Dendritic cell treated with granulocyte-macrophage colony-stimulating factor and Interleukin-4, amounts not matched to agents 40 ng/mL and 50 ng/mL, for 4 days (primary cell): Measurements from ENCODE around the gene ITPR2.
"Not testable (repeated sequence)": the region's sequence is repeated elsewhere in the genome, so short reads cannot be mapped to it uniquely, and the experiment has no call there.

ENCODE experiments used
- H3K27ac Mint-ChIP-seq: one replicate; pipeline ENCODE4 v1.8.0; 2022; ENCODE audit warnings: mild to moderate bottlenecking, mixed read lengths
- H3K27me3 Mint-ChIP-seq: one replicate; pipeline ENCODE4 v1.8.0; 2022; ENCODE audit warnings: mild to moderate bottlenecking, mixed read lengths
- H3K36me3 Mint-ChIP-seq: one replicate; pipeline ENCODE4 v1.8.0; 2022; ENCODE audit warnings: low read depth, mixed read lengths
- H3K4me1 Mint-ChIP-seq: one replicate; pipeline ENCODE4 v1.8.0; 2022; ENCODE audit warnings: low read depth, mixed read lengths
- H3K4me3 Mint-ChIP-seq: one replicate; pipeline ENCODE4 v1.8.0; 2022; ENCODE audit warnings: mild to moderate bottlenecking, moderate library complexity, mixed read lengths
- H3K9me3 Mint-ChIP-seq: one replicate; pipeline ENCODE4 v1.8.0; 2022; ENCODE audit warnings: mixed read lengths
- intact Hi-C: fragments of 100-400 bp; cut with micrococcal nuclease; formaldehyde crosslinking; loops from one replicate; pipeline ENCODE4 v1.15.0; 2022

The ITPR2 gene

GRCh38 chr12:26453246-26453645, 379.7 kb downstream of the ITPR2 start:
- H3K27ac Mint-ChIP-seq: no peak overlapping the region
- no peaks in the 10 kb centered on the region for H3K27me3 Mint-ChIP-seq
- H3K4me3 Mint-ChIP-seq: no peak overlapping the region
- H3K9me3 Mint-ChIP-seq: no peaks in the 10 kb centered on the region
- H3K36me3 Mint-ChIP-seq: peaks cover 78% of the 10 kb centered on the region
- H3K4me1 Mint-ChIP-seq: peaks cover 11% of the 10 kb centered on the region
- intact Hi-C loops: no loop called here

GRCh38 chr12:26452511-26452910, 380.5 kb downstream of the ITPR2 start:
- H3K9me3 Mint-ChIP-seq: no peaks in the 10 kb centered on the region

GRCh38 chr12:26451763-26452162, 381.2 kb downstream of the ITPR2 start:
- peaks cover 63% of the 10 kb centered on the region for H3K36me3 Mint-ChIP-seq
- H3K27ac Mint-ChIP-seq: no peak overlapping the region
- intact Hi-C loops: no loop called here
- H3K4me3 Mint-ChIP-seq: no peak overlapping the region
- H3K9me3 Mint-ChIP-seq: no peaks in the 10 kb centered on the region
- peaks cover 5% of the 10 kb centered on the region for H3K4me1 Mint-ChIP-seq
- H3K27me3 Mint-ChIP-seq: no peaks in the 10 kb centered on the region

More at GRCh38 chr12:26452511-26452910, 380.5 kb downstream of the ITPR2 start:
- Mint-ChIP-seq H3K4me3 (no peak overlapping the region), H3K4me1 (peaks cover 11% of the 10 kb centered on the region), H3K27ac (no peak overlapping the region), H3K36me3 (peaks cover 70% of the 10 kb centered on the region), H3K27me3 (no peaks in the 10 kb centered on the region)
- intact Hi-C loops: no loop called here

GRCh38 chr12:26445909-26446308, 387.1 kb downstream of the ITPR2 start:
- Mint-ChIP-seq H3K4me3 (no peak overlapping the region), H3K4me1 (no peaks in the 10 kb centered on the region), H3K27ac (no peak overlapping the region), H3K9me3 (no peaks in the 10 kb centered on the region), H3K27me3 (no peaks in the 10 kb centered on the region), H3K36me3 (peaks cover 68% of the 10 kb centered on the region)
- intact Hi-C loops: no loop called here

- H3K36me3 Mint-ChIP-seq: peaks cover 73% of the 10 kb centered on the region
- no peak overlapping the region for H3K4me3 Mint-ChIP-seq
- H3K27me3 Mint-ChIP-seq: no peaks in the 10 kb centered on the region
- no peak overlapping the region for H3K27ac Mint-ChIP-seq
- H3K4me1 Mint-ChIP-seq: no peaks in the 10 kb centered on the region
- no peaks in the 10 kb centered on the region for H3K9me3 Mint-ChIP-seq
- intact Hi-C loops: no loop called here
These were observed 389.7 kb downstream of the ITPR2 start for GRCh38 chr12:26443309-26443708.

- Mint-ChIP-seq H3K36me3 (peaks cover 81% of the 10 kb centered on the region), H3K9me3 (no peaks in the 10 kb centered on the region), H3K4me1 (no peaks in the 10 kb centered on the region), H3K27ac (no peak overlapping the region), H3K4me3 (no peak overlapping the region), H3K27me3 (no peaks in the 10 kb centered on the region)
- intact Hi-C loops: no loop called here
These were observed 391.6 kb downstream of the ITPR2 start for GRCh38 chr12:26441434-26441833.

GRCh38 chr12:26435069-26435404, 398.0 kb downstream of the ITPR2 start:
- Mint-ChIP-seq H3K4me1 (no peaks in the 10 kb centered on the region), H3K36me3 (peaks cover 62% of the 10 kb centered on the region)

GRCh38 chr12:26434299-26435068, 398.5 kb downstream of the ITPR2 start:
- intact Hi-C loops: no loop called here
- no peak overlapping the region for H3K27ac Mint-ChIP-seq

More at GRCh38 chr12:26435069-26435404, 398.0 kb downstream of the ITPR2 start:
- Mint-ChIP-seq H3K9me3 (no peaks in the 10 kb centered on the region), H3K27me3 (no peaks in the 10 kb centered on the region), H3K27ac (no peak overlapping the region), H3K4me3 (no peak overlapping the region)
- intact Hi-C loops: no loop called here

GRCh38 chr12:26433701-26434100, 399.3 kb downstream of the ITPR2 start:
- H3K4me3 Mint-ChIP-seq, H3K4me1 Mint-ChIP-seq, intact Hi-C loops, H3K9me3 Mint-ChIP-seq, H3K27ac Mint-ChIP-seq, H3K27me3 Mint-ChIP-seq: not testable (repeated sequence)
- peaks cover 61% of the 10 kb centered on the region for H3K36me3 Mint-ChIP-seq

More at GRCh38 chr12:26434299-26435068, 398.5 kb downstream of the ITPR2 start:
- Mint-ChIP-seq H3K27me3 (no peaks in the 10 kb centered on the region), H3K4me1 (no peaks in the 10 kb centered on the region), H3K4me3 (no peak overlapping the region), H3K36me3 (peaks cover 60% of the 10 kb centered on the region), H3K9me3 (no peaks in the 10 kb centered on the region)

- intact Hi-C loops: no loop called here
- H3K4me1 Mint-ChIP-seq: no peaks in the 10 kb centered on the region
- no peaks in the 10 kb centered on the region for H3K27me3 Mint-ChIP-seq
- no peak overlapping the region for H3K27ac Mint-ChIP-seq
- H3K9me3 Mint-ChIP-seq: no peaks in the 10 kb centered on the region
- H3K36me3 Mint-ChIP-seq: peaks cover 65% of the 10 kb centered on the region
- H3K4me3 Mint-ChIP-seq: no peak overlapping the region
These were observed 401.8 kb downstream of the ITPR2 start for GRCh38 chr12:26431211-26431610.

- H3K4me1 Mint-ChIP-seq, H3K9me3 Mint-ChIP-seq, H3K27ac Mint-ChIP-seq, H3K27me3 Mint-ChIP-seq, H3K4me3 Mint-ChIP-seq, intact Hi-C loops: not testable (repeated sequence)
- peaks cover 71% of the 10 kb centered on the region for H3K36me3 Mint-ChIP-seq
These were observed 402.4 kb downstream of the ITPR2 start for GRCh38 chr12:26430596-26430995.

- Mint-ChIP-seq H3K27me3 (no peaks in the 10 kb centered on the region), H3K36me3 (peaks cover 65% of the 10 kb centered on the region), H3K9me3 (no peaks in the 10 kb centered on the region), H3K4me1 (no peaks in the 10 kb centered on the region), H3K27ac (no peak overlapping the region), H3K4me3 (no peak overlapping the region)
- intact Hi-C loops: no loop called here
These were observed 403.8 kb downstream of the ITPR2 start for GRCh38 chr12:26429070-26429691.

- H3K4me1 Mint-ChIP-seq: no peaks in the 10 kb centered on the region
- H3K27me3 Mint-ChIP-seq: no peaks in the 10 kb centered on the region
- H3K36me3 Mint-ChIP-seq: peaks cover 61% of the 10 kb centered on the region
- intact Hi-C loops: no loop called here
- H3K4me3 Mint-ChIP-seq: no peak overlapping the region
- no peaks in the 10 kb centered on the region for H3K9me3 Mint-ChIP-seq
- no peak overlapping the region for H3K27ac Mint-ChIP-seq
These were observed 404.6 kb downstream of the ITPR2 start for GRCh38 chr12:26428420-26428819.

GRCh38 chr12:26426652-26427051, 406.3 kb downstream of the ITPR2 start:
- Mint-ChIP-seq H3K27ac (no peak overlapping the region), H3K4me1 (no peaks in the 10 kb centered on the region), H3K9me3 (no peaks in the 10 kb centered on the region), H3K4me3 (no peak overlapping the region), H3K36me3 (peaks cover 45% of the 10 kb centered on the region), H3K27me3 (no peaks in the 10 kb centered on the region)
- intact Hi-C loops: no loop called here
